Tibial nerve (tissue), 4 donors: ENCODE measurements around the gene EPB41L4A.

Experiments used
- EP300 ChIP-seq, 2 donors: sonication (generic); formaldehyde crosslinking; IDR thresholded peaks; one replicate each; pipeline ENCODE4 v1.6.1; 2017; ENCODE audit warnings: antibody characterized with exemption in 2 of 2, mild to moderate bottlenecking in 1 of 2
- POLR2A ChIP-seq, 2 donors: fragments of 450-650 bp; IDR thresholded peaks; one replicate each; pipeline ENCODE4 v1.6.1; 2017; ENCODE audit warnings: antibody characterized with exemption in 2 of 2, mild to moderate bottlenecking in 2 of 2, moderate library complexity in 2 of 2
- TF ChIP-seq, protein P1 (sequence below), 5 experiments: fragments of 200-600 bp in 3 of 5; fragments of 450-650 bp in 2 of 5; sonication (generic) in 3 of 5; IDR thresholded peaks; one replicate each; pipeline ENCODE4 v1.5.1; 2016 to 2019; ENCODE audit warnings: antibody characterized with exemption in 5 of 5, mild to moderate bottlenecking in 3 of 5, moderate library complexity in 2 of 5

DNA sequence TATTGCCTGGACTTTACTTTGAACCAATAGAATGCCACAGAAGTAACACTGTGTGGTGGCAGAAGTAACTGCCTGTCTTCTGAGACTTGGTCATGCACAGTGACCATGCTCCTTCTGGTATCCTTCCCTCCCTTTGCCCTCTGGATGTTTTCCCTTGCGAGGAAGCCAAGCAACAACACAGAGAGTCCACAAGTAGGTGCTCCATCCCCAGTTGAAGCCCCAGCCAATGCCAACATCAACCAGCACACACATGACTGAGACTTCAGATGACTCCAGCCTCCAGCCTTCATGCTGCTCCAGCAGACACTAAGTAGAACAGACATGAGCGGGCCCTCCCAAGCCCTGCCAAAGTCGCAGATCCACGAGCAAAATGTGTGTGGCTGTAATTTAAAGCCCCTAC lies 129.6 kb downstream of the EPB41L4A start:
- TF ChIP-seq EP300 (IDR thresholded peaks at IDR 0.05) (no peak), POLR2A (IDR thresholded peaks at IDR 0.05) (no peak)
- TF ChIP-seq, protein P1, sequence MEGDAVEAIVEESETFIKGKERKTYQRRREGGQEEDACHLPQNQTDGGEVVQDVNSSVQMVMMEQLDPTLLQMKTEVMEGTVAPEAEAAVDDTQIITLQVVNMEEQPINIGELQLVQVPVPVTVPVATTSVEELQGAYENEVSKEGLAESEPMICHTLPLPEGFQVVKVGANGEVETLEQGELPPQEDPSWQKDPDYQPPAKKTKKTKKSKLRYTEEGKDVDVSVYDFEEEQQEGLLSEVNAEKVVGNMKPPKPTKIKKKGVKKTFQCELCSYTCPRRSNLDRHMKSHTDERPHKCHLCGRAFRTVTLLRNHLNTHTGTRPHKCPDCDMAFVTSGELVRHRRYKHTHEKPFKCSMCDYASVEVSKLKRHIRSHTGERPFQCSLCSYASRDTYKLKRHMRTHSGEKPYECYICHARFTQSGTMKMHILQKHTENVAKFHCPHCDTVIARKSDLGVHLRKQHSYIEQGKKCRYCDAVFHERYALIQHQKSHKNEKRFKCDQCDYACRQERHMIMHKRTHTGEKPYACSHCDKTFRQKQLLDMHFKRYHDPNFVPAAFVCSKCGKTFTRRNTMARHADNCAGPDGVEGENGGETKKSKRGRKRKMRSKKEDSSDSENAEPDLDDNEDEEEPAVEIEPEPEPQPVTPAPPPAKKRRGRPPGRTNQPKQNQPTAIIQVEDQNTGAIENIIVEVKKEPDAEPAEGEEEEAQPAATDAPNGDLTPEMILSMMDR (IDR thresholded peaks at IDR 0.05), result no peak
